ENCODE data around the gene KCNQ1. TPM values are rescaled to one million over a fixed set of nuclear protein-coding genes. Genes with fewer than 3 reads are reported as not detected.

Gene KCNQ1
- total RNA-seq, 1 donor from 2014 or later: 52.9 TPM

GRCh38 chr11:2897048-2897447, 452.2 kb downstream of the KCNQ1 start:
- H3K36me3 ChIP-seq: no peaks in the 10 kb centered on the region
- intact Hi-C loops (cut with DNase I): no loop called here
- peaks cover 41% of the 10 kb centered on the region for H3K4me1 ChIP-seq
- no peak for ATAC-seq
- H3K4me3 ChIP-seq: no peak overlapping the region
- DNase-seq: no peak
- no peak overlapping the region for H3K27ac ChIP-seq
- H3K9me3 ChIP-seq: no peaks in the 10 kb centered on the region
- no peak for TF ChIP-seq CTCF (IDR thresholded peaks at IDR 0.05)
- no peaks in the 10 kb centered on the region for H3K27me3 ChIP-seq

GRCh38 chr11:2898366-2899079, 453.7 kb downstream of the KCNQ1 start:
- H3K36me3 ChIP-seq: no peaks in the 10 kb centered on the region
- H3K27ac ChIP-seq: peak overlapping the region; percentile 73
- no peak for TF ChIP-seq CTCF (IDR thresholded peaks at IDR 0.05)
- intact Hi-C loops (cut with DNase I): no loop called here
- H3K27me3 ChIP-seq: no peaks in the 10 kb centered on the region
- H3K4me1 ChIP-seq: peaks cover 42% of the 10 kb centered on the region
- peak overlapping the region; percentile 16 for H3K4me3 ChIP-seq
- DNase-seq (peak; percentile 86), ATAC-seq (peak; percentile 71)
- H3K9me3 ChIP-seq: no peaks in the 10 kb centered on the region

Other genes starting within 250 kb of the KCNQ1 start
- 2.2 TPM for gene ASCL2, start 174.4 kb upstream of the KCNQ1 start, total RNA-seq
- gene C11orf21, start 143.1 kb upstream of the KCNQ1 start, total RNA-seq: 6.5 TPM
- gene TSPAN32, start 143.0 kb upstream of the KCNQ1 start, total RNA-seq: 12.2 TPM
- 801 TPM for gene CD81, start 67.7 kb upstream of the KCNQ1 start, total RNA-seq
- gene TSSC4, start 44.3 kb upstream of the KCNQ1 start, total RNA-seq: 40.6 TPM
- not detected for gene TRPM5, start 494 bp upstream of the KCNQ1 start, total RNA-seq

Data from upper lobe of right lung (tissue), 1 donor.